ENCODE data around the gene PLXNB1.

The PLXNB1 gene

DNA sequence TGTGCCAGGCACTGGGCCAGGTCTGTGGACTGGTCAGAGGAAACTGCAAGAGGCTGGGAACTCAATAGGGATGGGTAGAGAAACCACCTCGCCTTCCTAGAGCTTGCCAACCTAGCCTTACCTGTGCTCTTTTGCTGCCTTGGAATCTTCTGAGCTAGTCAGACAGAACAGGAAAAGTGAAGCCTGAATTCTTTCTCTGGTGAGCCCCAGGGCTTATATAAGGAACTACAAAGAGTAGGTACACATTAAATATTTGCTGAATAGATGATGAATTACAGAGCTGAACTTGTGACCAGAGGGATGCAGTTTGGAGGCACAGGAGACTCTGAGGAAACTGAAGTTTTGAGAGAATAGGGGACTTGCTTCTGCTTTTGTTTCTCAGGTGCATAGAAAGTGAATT, 73.5 kb downstream of the PLXNB1 start:
- no peak for DNase-seq

DNA sequence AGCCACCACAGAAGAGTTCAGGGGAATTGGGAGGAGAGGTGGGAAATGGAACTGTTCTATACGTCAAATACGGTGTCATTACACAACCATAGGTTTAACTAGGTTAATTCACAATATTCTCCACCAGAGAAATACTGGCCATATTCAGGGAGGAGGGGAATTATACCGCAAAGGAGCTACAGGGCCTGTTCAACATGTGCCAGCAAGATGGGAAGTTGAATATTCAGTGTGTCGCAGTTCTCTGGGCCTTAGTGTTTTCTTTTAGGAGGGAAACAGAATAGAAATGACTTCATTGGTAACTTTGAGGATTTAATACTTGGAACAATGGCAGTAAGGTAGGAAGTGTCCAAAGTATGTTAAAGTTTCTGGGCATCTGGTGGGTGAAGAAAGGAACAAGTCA, 75.9 kb downstream of the PLXNB1 start:
- DNase-seq, result no peak

Measured in activated CD4-positive, alpha-beta T cell treated with anti-CD3 and anti-CD28 coated beads, Interleukin-2, amount 50 U/mL, for 4 hours (primary cell).